SKM-1 treated with dmso at 0.1 percent for 144 hours (cell line): ENCODE measurements around the gene TTN.

Experiments
- DNase-seq: peaks from one replicate; lab custom pipeline; 2025; ENCODE audit not compliant: unreplicated experiment; lab: John Stamatoyannopoulos, UW

The TTN gene

GRCh38 chr2:178506101-178506500, 301.1 kb downstream of the TTN start:
- DNase-seq = no peak

GRCh38 chr2:178502751-178503150, 304.5 kb downstream of the TTN start:
- no peak for DNase-seq

- no peak for DNase-seq
Measured at GRCh38 chr2:178499640-178500039, 307.6 kb downstream of the TTN start.

GRCh38 chr2:178498137-178498536, 309.1 kb downstream of the TTN start:
- no peak for DNase-seq

GRCh38 chr2:178496049-178496448, 311.2 kb downstream of the TTN start:
- no peak for DNase-seq

- DNase-seq = no peak
Measured at GRCh38 chr2:178491612-178492011, 315.6 kb downstream of the TTN start.

- no peak for DNase-seq
Measured at GRCh38 chr2:178485356-178485755, 321.9 kb downstream of the TTN start.

GRCh38 chr2:178484245-178485041, 322.8 kb downstream of the TTN start:
- no peak for DNase-seq

- no peak for DNase-seq
Measured at GRCh38 chr2:178482437-178482836, 324.8 kb downstream of the TTN start.

- peak; percentile 92 for DNase-seq
Measured at GRCh38 chr2:178480227-178481181, 326.7 kb downstream of the TTN start, which contains the start of gene PLEKHA3. Gene PLEKHA3 (plus strand): TSS chr2:178480457. CDS start chr2:178480870, 413 bp downstream.

- DNase-seq = no peak
Measured at GRCh38 chr2:178479758-178480226, 327.4 kb downstream of the TTN start.

- no peak for DNase-seq
Measured at GRCh38 chr2:178479275-178479616, 328.0 kb downstream of the TTN start.

GRCh38 chr2:178478439-178479274, 328.6 kb downstream of the TTN start, which contains the start of gene FKBP7:
Gene FKBP7 (minus strand): TSS chr2:178478600. CDS start chr2:178478499, 101 bp downstream.
- DNase-seq = peak; percentile 71

GRCh38 chr2:178478130-178478438, 329.1 kb downstream of the TTN start:
- DNase-seq = no peak

GRCh38 chr2:178477443-178478129, 329.6 kb downstream of the TTN start:
- no peak for DNase-seq

GRCh38 chr2:178476477-178476876, 330.7 kb downstream of the TTN start:
- no peak for DNase-seq
